ENCODE measurements around the gene STXBP5.

The STXBP5 gene

GRCh38 chr6:147212622-147213021, 8.4 kb downstream of the STXBP5 start:
- DNase-seq, result no peak

GRCh38 chr6:147213772-147214171, 9.6 kb downstream of the STXBP5 start:
- DNase-seq, result no peak

GRCh38 chr6:147214248-147215227, 10.3 kb downstream of the STXBP5 start:
- no peak for DNase-seq

GRCh38 chr6:147216915-147217314, 12.7 kb downstream of the STXBP5 start:
- no peak for DNase-seq

GRCh38 chr6:147217840-147218404, 13.7 kb downstream of the STXBP5 start:
- no peak for DNase-seq

GRCh38 chr6:147218797-147219196, 14.6 kb downstream of the STXBP5 start:
- DNase-seq, result no peak

GRCh38 chr6:147219463-147219862, 15.2 kb downstream of the STXBP5 start:
- DNase-seq, result no peak

- DNase-seq, result no peak
These were observed 16.1 kb downstream of the STXBP5 start for GRCh38 chr6:147220345-147220744.

- no peak for DNase-seq
These were observed 17.5 kb downstream of the STXBP5 start for GRCh38 chr6:147221739-147222138.

- no peak for DNase-seq
These were observed 18.1 kb downstream of the STXBP5 start for GRCh38 chr6:147222160-147222838.

- DNase-seq, result no peak
These were observed 19.5 kb downstream of the STXBP5 start for GRCh38 chr6:147223736-147224135.

GRCh38 chr6:147226163-147226724, 22.0 kb downstream of the STXBP5 start:
- no peak for DNase-seq

- no peak for DNase-seq
These were observed 22.7 kb downstream of the STXBP5 start for GRCh38 chr6:147226877-147227276.

- no peak for DNase-seq
These were observed 23.6 kb downstream of the STXBP5 start for GRCh38 chr6:147227770-147228320.

- no peak for DNase-seq
These were observed 27.4 kb downstream of the STXBP5 start for GRCh38 chr6:147231589-147231988.

GRCh38 chr6:147234685-147235084, 30.5 kb downstream of the STXBP5 start:
- DNase-seq, result no peak

GRCh38 chr6:147238164-147238563, 33.9 kb downstream of the STXBP5 start:
- DNase-seq, result no peak

- DNase-seq, result no peak
These were observed 34.7 kb downstream of the STXBP5 start for GRCh38 chr6:147238906-147239305.

GRCh38 chr6:147244832-147245231, 40.6 kb downstream of the STXBP5 start:
- DNase-seq, result no peak

GRCh38 chr6:147245693-147246092, 41.5 kb downstream of the STXBP5 start:
- no peak for DNase-seq

GRCh38 chr6:147246853-147247635, 42.8 kb downstream of the STXBP5 start:
- no peak for DNase-seq

GRCh38 chr6:147248859-147249258, 44.6 kb downstream of the STXBP5 start:
- no peak for DNase-seq

Data from DMS 273 treated with DMSO at 0.1 percent for 48 hours (cell line).